ENCODE data around the gene ZNF799. TPM values are rescaled to one million over a fixed set of nuclear protein-coding genes. Genes with fewer than 3 reads are reported as not detected.

Gene ZNF799
- total RNA-seq, 4 donors from 2014 or later: 3.3 to 6.6 (median 3.4) TPM

- no peak for DNase-seq (ENCODE audit: extremely low spot score)
- Histone ChIP-seq H3K9me3 (peaks cover 0 to 28% (median 15%) of the 10 kb centered on the region in 4 donors), H3K36me3 (peaks cover 10 to 43% (median 32%) of the 10 kb centered on the region in 4 donors), H3K27me3 (no peaks in the 10 kb centered on the region), H3K4me1 (no peaks in the 10 kb centered on the region), H3K4me3 (no peak overlapping the region), H3K27ac (replicated peaks in 1 of 4) (no peak overlapping the region)
- WGBS: 91% methylated on average over 2 of the region's 2 CpGs
- TF ChIP-seq EP300 (IDR thresholded peaks at IDR 0.05) (no peak), POLR2AphosphoS5 (IDR thresholded peaks at IDR 0.05) (no peak), CTCF (IDR thresholded peaks at IDR 0.05) (no peak), POLR2A (IDR thresholded peaks at IDR 0.05; ENCODE audit: low read depth) (no peak)
- intact Hi-C loops (cut with DNase I): no loop called here
Observed at GRCh38 chr19:12380444-12380737, 20.7 kb downstream of the ZNF799 start.

- intact Hi-C loops (cut with DNase I): no loop called here
- Histone ChIP-seq H3K4me3 (no peak overlapping the region), H3K4me1 (no peaks in the 10 kb centered on the region), H3K27me3 (no peaks in the 10 kb centered on the region), H3K9me3 (peaks cover 0 to 28% (median 15%) of the 10 kb centered on the region in 4 donors), H3K36me3 (peaks cover 10 to 43% (median 32%) of the 10 kb centered on the region in 4 donors), H3K27ac (replicated peaks in 1 of 4) (no peak overlapping the region)
- WGBS: 88% methylated on average over 5 of the region's 5 CpGs
- TF ChIP-seq POLR2AphosphoS5 (IDR thresholded peaks at IDR 0.05): no peak
- TF ChIP-seq POLR2A (IDR thresholded peaks at IDR 0.05; ENCODE audit: low read depth): no peak
- TF ChIP-seq EP300 (IDR thresholded peaks at IDR 0.05): no peak
- no peak for TF ChIP-seq CTCF (IDR thresholded peaks at IDR 0.05)
- no peak for DNase-seq (ENCODE audit: extremely low spot score)
Observed at GRCh38 chr19:12379732-12380443, 21.2 kb downstream of the ZNF799 start.

GRCh38 chr19:12374026-12374425 lies 27.0 kb downstream of the ZNF799 start:
- Histone ChIP-seq H3K27me3 (no peaks in the 10 kb centered on the region), H3K27ac (replicated peaks in 1 of 4) (no peak overlapping the region), H3K36me3 (no peaks in the 10 kb centered on the region), H3K4me3 (no peak overlapping the region), H3K9me3 (peaks cover 0 to 5% (median under 1%) of the 10 kb centered on the region in 4 donors), H3K4me1 (no peaks in the 10 kb centered on the region)
- no peak for TF ChIP-seq CTCF (IDR thresholded peaks at IDR 0.05)
- TF ChIP-seq POLR2A (IDR thresholded peaks at IDR 0.05; ENCODE audit: low read depth): no peak
- no peak for TF ChIP-seq POLR2AphosphoS5 (IDR thresholded peaks at IDR 0.05)
- TF ChIP-seq EP300 (IDR thresholded peaks at IDR 0.05): no peak
- 93% methylated on average over 1 of the region's 1 CpG for WGBS
- no peak for DNase-seq (ENCODE audit: extremely low spot score)
- intact Hi-C loops (cut with DNase I): no loop called here

- TF ChIP-seq POLR2AphosphoS5 (IDR thresholded peaks at IDR 0.05) (peak; percentile 88 to 92), POLR2A (IDR thresholded peaks at IDR 0.05; ENCODE audit: low read depth) (peak; percentile 64), EP300 (IDR thresholded peaks at IDR 0.05) (peak; percentile 18), CTCF (IDR thresholded peaks at IDR 0.05) (peak; percentile 54 to 83 (median 76))
- no peaks in the 10 kb centered on the region for H3K27me3 ChIP-seq
- WGBS: under 1% methylated on average over 22 of the region's 51 CpGs
- H3K27ac ChIP-seq (replicated peaks in 1 of 4): peak within 1 kb of the TSS; percentile 84 to 98 (median 90)
- H3K4me3 ChIP-seq: peak within 1 kb of the TSS; percentile 65 to 96 (median 82)
- H3K36me3 ChIP-seq: no peaks in the 10 kb centered on the region
- no peaks in the 10 kb centered on the region for H3K9me3 ChIP-seq
- peaks cover 15 to 22% (median 18%) of the 10 kb centered on the region in 4 donors for H3K4me1 ChIP-seq
- peak; percentile 99 for DNase-seq (ENCODE audit: extremely low spot score)
- intact Hi-C loops (cut with DNase I): no loop called here
Observed at GRCh38 chr19:12365236-12366162, 35.6 kb downstream of the ZNF799 start, which contains the start of gene ZNF442. TSS of gene ZNF442 (minus strand) at chr19:12365683. CDS start at chr19:12363631, 2,052 bp downstream.

Measured in esophagus muscularis mucosa (tissue), 4 donors.